Measurements from ENCODE around the gene SMARCB1. TPM values are rescaled to one million over a fixed set of nuclear protein-coding genes. Genes with fewer than 3 reads are reported as not detected.
A peak's percentile ranks its signal among the peaks of the same experiment; 100 is the strongest.

The SMARCB1 gene
- total and polyA plus RNA-seq, 2 donors (not counting 1 experiment from before 2014, with no cell fraction given): 179 to 190 TPM

GRCh38 chr22:23845265-23846080, 58.7 kb downstream of the SMARCB1 start:
- no peak overlapping the region for H2AFZ ChIP-seq (ENCODE audit: insufficient read depth, low read depth, low read length, poor library complexity, severe bottlenecking)
- no peak for TF ChIP-seq EZH2 (IDR thresholded peaks at IDR 0.05; ENCODE audit: borderline replicate concordance, insufficient read depth, low read depth, low read length, poor library complexity, severe bottlenecking)
- TF ChIP-seq CTCF (IDR thresholded peaks at IDR 0.05): no peak
- DNase-seq (no peak), ATAC-seq (ENCODE audit: low read depth) (no peak)
- no peaks in the 10 kb centered on the region for H4K20me1 ChIP-seq (ENCODE audit: control insufficient read depth, insufficient read depth, low read length, poor library complexity, severe bottlenecking)
- peak overlapping the region; percentile 73 to 82 for H3K27ac ChIP-seq (ENCODE audit: low read length in 2 of 2)
- intact Hi-C loops (cut with micrococcal nuclease): loop anchor here (5.0 to 10.0 kb wide), 3 partner anchors 218 to 701 kb away; partner anchors contain the start of genes RAB36 and RSPH14
- H3K4me2 ChIP-seq (replicated peaks; ENCODE audit: low read depth, low read length, poor library complexity, severe bottlenecking): peak overlapping the region; percentile 75
- peak overlapping the region; percentile 47 for H3K9ac ChIP-seq (ENCODE audit: low read length)
- H3K79me2 ChIP-seq (ENCODE audit: control insufficient read depth, insufficient read depth, low read length): peaks cover 10% of the 10 kb centered on the region
- no peaks in the 10 kb centered on the region for H3K27me3 ChIP-seq (replicated peaks in 1 of 4; ENCODE audit: control extremely low read depth in 1 of 4, control insufficient read depth in 3 of 4, insufficient read depth in 4 of 4, low read length in 3 of 4)
- peak overlapping the region; percentile 79 for H3K4me3 Mint-ChIP-seq
- H3K36me3 ChIP-seq (replicated peaks in 1 of 2; ENCODE audit: control extremely low read depth in 1 of 2, control insufficient read depth in 1 of 2, extremely low read depth in 1 of 2, insufficient read depth in 2 of 2, low read length in 1 of 2): no peaks in the 10 kb centered on the region
- WGBS (ENCODE audit: insufficient coverage): 71% methylated on average over 6 of the region's 9 CpGs
- peak overlapping the region; percentile 98 for H3K27ac Mint-ChIP-seq
- no peaks in the 10 kb centered on the region for H3K9me3 Mint-ChIP-seq (ENCODE audit: insufficient read depth)
- peak overlapping the region in 1 of 5 experiments; percentile 1 for H3K4me3 ChIP-seq (ENCODE audit: control extremely low read depth in 1 of 5, extremely low read depth in 1 of 5, insufficient read depth in 1 of 5, low read depth in 2 of 5, low read length in 4 of 5)
- POLR2A ChIA-PET: interaction anchor here (1.0 to 4.5 kb wide), 14 partner anchors 10 to 109 kb away, joined by 3 to 50 read pairs (median 6); partner anchors contain the start of genes CHCHD10, MIF, MMP11 and SLC2A11
- H3K4me1 Mint-ChIP-seq: peaks cover 86% of the 10 kb centered on the region
- peaks cover 0 to 5% (median 0%) of the 10 kb centered on the region in 3 donors for H3K9me3 ChIP-seq (ENCODE audit: control extremely low read depth in 1 of 3, control insufficient read depth in 2 of 3, insufficient read depth in 1 of 3, low read length in 2 of 3)
- CTCF ChIA-PET: interaction anchor here (0.7 to 9.7 kb wide), 18 partner anchors 9 to 257 kb away, joined by 3 to 183 read pairs (median 4); partner anchors contain the start of genes CHCHD10, MIF, MMP11 and SLC2A11
- H3K27me3 Mint-ChIP-seq: no peaks in the 10 kb centered on the region
- peaks cover 54 to 84% of the 10 kb centered on the region in 2 donors for H3K4me1 ChIP-seq (ENCODE audit: control insufficient read depth in 2 of 2, insufficient read depth in 2 of 2, low read length in 2 of 2)
